Suppressor macrophage treated with lipopolysaccharide for 1 hour (primary cell): ENCODE results near the gene FOXL2NB.
A peak's percentile ranks its signal among the peaks of the same experiment; 100 is the strongest.

Experiments
- DNase-seq, 3 donors: peaks; one replicate each; pipeline ENCODE4 v3.0.0-alpha.2; 2020 to 2022

FOXL2NB gene

DNA sequence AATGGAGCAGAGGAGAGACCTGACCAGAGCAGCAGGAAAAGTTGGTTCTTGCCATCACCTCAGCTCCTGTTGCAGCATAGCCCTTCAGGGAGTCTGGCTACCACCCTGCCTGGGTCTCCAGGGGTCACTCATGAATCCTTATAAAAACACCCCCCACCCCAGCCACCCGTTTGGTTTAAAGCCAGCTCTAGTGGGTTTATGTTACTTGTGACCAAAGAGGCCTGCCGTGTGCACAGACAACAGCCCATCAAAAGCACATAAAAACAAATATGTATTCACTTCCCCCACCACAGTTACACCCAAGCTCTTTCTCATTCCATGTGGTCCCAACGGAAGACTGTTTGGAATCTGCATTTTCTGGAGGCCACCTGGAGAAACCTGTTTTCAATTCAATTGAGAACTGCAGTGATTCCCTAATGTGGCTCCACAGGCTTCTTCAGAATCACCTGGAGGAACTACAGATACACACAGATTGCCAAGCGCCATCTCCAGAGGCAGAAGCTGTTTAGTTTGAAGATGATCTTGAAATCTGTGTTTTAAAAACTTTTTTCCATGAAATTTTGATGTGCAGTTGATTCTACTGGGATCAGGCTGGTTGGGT lies 13.8 kb upstream of the FOXL2NB start:
- DNase-seq, result no peak

DNA sequence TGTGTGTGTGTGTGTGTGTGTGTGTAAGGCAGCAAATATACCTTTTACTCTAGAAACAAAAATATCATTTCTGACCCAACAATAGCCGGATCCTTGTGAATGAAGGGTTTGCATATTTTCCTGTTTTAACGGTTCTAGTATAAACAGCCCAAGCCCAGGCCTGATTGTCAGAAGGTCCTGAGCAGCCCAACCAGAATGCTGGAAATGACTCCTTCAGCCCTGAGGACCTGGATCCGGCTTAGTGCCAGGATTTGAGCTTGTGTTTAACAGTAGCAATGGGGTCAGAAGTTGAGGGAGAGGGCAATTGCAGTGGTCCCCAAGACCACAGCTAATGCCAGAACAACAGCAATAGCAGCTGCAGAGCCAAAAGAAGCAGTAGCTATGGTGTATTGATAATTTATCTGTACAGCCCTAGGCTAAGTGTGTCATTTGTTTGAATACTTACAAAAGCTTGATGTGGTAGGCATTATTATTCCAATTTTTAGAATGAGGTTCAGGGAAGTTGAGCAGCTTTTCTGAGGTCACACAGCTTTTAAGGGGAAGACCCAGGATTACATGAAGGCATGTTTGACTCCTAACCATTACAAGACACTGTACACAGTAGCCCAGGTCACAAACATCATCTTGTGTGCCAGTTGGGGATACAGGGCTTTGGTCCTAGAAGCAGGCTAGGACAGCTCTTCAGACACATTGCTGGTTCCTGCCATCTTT lies 12.9 kb upstream of the FOXL2NB start:
- no peak for DNase-seq

DNA sequence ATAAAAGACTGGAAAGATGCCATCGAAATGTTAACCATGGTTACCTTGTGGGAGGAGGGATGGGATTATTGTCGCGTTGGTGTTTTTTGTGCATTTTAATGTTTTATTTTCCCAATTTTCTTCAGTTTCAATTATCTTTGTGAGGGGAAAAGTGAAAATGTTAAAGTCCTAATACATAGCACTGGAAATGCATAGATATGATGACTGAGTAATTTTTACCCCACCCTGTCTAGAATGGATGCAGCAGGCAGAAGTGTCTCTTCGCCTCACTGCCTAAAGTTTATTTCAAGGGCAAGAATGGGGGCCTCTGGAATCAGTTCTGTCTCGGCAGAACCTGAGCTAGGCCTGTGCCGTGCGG lies 11.5 kb upstream of the FOXL2NB start:
- DNase-seq, result no peak

DNA sequence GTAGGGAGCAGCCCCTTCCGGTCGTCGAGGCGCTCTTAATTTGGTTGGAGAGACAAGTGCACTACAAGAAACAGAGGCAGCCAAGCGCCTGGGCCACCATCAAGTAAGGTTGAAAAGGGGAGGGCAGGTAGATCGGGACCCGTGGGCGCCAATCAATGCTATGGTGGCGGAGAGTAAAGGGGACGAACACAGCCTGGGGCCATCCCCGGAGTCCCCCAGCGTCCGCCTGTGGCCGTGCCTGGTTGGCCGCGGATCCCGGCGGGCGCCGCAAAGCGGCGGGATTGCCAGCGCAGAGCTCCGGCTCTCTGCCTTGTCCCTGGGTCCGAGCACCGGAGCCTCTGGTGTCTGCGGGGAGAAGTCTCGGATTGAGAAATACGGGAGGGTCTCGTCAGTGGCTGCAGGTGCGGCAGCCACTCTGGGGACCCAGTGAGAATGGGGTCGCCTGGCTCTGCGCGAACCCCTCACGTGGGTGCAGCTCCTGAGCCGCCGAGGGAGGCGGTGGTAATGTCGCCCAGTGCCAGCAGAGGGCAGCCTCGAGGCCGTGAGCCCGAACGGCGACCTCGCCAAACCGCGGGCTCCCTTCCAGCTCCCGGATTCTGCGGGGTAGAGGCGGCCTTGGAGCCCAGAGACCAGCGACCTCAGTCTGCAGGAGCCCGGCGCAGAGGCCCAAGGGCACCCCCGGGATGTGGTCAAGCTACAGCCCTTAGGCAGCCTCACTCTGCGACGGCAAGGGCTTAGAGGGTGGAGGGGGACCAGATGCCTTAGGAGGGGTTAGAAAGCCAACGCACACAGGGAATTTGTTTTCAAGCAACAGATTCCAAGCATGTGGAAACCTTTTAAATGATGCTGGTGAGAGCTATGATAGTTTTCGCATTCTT lies 10.9 kb upstream of the FOXL2NB start:
- peak; percentile 69 to 83 (median 77) for DNase-seq

DNA sequence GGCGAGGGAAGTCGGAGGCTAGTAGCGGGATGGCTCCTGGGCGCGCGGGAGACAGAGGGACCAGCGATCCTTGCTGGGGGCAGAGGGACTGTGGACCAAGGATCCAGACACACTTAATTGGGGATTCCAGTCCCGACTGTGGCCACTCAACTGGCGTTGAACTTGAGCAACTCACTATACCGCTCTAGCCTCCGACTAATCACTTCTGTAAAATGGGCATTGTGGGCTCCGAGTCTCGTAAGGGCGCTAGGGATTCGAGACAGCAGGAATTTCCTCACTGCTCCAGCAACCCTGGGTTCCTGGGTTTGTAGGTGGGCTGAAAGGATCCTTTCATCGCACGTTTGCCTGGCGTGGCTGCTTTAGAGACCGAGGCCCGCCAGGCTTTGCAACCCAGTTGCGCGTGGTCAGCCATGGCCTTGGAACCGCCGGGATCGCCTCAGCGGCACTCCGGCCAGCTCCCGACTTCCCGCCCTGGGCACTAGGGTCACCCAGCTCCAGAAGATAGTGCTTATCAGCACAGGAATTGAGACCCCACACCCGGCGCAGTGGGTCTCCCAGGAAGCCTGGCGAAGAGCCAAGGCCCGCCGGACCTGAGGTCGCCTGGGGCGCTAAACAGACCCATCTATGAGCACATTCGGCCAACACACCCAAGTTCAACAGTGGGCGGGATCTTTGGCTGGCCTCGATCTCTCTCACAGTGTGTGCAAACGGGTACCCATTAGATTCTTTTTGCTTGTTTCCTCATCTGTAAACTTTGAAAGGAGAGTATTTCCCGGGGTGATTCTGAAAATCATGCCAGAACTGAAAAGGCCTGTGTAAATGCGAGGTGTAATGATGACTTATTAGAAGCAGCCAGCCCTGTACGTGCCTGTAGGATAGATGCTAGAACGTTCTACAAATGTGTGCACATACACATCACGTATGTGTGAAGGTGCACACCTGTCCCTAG lies 10.0 kb upstream of the FOXL2NB start:
- DNase-seq, result peak in 2 of 3 donors; percentile 28 to 34

DNA sequence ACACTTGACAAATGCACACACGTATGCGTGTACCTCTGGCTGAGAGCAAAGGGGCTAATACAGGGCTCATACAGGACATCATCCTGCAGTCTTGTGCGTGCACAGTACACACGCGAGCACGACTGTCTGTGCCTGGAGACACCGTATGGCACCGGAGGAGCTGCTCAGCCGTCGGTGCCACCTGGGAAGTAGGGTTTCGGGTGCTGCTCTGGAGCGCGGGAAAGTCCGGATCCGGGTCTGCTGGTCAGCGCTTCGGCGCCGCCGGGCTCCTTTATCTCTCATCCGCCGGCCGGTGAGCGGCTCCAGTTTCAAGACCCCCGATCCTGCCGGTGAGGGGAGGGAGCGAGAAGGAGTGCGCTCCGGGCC lies 9.3 kb upstream of the FOXL2NB start:
- no peak for DNase-seq

DNA sequence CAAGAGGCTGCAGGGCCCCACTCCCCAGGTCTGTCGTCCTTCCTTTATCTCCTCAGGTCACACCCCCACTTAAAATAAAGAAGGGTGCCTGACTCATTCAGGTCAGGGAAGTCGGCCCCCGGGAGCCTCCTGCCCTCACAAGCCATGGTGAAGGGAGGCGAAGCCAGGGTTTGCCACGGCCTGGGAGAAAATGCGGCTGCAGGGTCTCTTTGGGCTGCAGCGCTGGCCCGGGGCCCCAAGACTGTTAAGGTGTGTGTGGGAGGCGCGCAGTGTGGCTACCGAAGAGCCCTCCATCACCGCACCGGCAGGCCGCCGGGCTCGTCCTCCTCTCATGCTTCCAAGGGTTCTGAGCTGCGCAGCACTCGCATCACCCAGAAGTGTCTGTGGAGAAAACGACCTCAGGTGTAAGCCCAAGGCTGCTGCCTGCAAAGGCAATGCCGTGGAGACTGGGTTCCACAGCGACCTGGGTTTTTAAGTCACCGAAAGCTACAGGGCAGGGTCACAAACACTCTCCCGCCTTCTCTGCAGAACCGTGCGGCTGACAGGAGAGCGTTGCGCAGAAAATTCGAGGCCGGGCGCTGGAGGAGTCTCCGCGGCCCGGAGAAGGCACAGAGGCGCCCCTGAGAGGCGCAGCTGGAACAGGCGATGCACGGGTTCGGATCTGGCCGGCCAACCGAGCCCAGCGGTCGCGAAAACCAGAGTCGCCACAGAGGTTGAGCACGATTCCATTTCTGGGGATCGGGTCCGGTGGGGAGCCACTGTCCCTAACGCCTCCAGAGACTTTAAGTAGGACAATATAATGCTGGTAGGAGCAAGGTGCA lies 8.8 kb upstream of the FOXL2NB start:
- no peak for DNase-seq

DNA sequence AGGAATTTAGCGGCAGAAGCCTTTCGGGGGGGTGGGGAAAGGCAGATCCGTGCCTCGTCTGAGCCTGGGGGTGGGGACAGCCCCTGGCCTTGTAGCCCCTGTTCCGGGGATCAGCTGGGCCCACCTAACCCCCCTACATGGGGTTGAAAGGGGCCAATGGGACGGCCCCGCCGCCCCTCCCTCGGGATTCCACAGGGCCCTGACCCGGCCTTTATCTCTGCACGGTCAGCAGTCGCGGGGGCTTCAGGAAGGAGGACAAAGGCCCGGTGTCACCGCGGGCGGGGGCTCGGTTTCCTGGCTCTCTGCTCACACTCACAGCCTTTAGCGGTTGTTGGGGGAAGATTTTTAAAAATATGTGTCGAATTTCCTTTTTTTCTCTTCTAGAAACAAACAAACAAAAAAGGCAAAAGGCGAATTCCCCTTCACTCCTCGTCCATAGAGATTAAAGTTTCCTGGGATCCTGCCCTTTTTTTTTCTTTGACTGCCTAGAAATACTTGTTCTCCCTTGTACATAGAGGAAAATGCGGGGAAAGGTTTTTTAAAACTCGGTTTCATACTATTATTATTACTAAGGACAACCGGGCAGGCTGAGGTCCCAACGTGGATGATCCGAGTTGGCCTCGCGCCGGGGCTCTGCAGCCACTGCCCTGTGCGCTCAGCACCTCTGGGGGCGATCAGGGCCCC lies 8.0 kb upstream of the FOXL2NB start:
- DNase-seq, result no peak

DNA sequence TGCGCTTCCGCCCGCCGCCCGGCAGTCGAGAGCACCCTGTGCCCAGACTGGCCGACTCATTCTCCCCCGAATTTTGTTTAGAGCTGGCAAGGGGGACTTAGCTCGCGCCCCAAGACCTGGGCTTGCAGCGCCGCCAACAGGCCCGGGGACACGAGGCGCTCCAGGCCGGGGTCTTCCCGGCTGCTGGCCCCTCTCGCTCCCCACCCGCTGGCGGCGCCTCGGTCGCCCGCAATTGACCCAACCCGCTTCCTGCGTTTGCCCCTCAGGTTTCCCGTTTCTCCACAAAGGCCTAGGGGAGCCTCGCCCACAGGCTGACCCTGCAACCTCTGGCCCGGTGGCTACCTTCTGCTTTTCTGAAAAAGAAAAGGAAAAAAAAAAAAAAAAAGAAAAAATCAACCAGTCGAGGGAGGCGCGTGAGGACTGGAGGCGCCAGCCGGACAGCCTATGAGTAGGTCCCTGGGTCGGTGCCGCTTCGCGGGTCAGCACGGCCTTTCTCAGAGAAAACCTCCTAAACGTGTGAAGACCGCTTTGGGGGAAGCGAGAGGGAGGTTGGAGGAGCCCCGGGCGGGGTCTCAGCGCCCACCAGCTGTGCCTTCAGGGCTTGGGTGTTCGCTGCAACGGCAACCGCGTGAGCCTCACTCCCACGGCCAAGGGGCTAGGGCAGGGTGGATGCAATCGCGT lies 7.3 kb upstream of the FOXL2NB start:
- DNase-seq, result peak in 1 of 3 donors; percentile 24

DNA sequence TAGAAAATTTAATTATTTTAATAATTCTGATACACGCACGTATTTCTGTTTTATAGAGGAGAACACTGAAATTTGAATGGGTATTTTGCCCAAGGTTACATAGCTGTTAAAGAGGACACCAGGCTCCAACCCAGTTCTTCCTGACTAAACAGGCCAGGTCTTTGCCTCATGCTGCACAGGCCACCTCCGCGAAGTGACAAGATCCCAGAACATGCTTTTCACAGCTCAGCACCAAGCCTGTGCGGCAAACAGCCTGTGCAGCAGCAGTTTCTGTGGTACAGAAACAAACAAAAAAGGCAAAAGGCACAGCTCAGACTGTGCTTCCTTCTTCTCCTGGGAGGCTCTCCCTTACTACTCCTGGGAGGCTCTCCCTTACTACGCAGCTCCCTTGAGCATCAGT lies 6.6 kb upstream of the FOXL2NB start:
- no peak for DNase-seq

DNA sequence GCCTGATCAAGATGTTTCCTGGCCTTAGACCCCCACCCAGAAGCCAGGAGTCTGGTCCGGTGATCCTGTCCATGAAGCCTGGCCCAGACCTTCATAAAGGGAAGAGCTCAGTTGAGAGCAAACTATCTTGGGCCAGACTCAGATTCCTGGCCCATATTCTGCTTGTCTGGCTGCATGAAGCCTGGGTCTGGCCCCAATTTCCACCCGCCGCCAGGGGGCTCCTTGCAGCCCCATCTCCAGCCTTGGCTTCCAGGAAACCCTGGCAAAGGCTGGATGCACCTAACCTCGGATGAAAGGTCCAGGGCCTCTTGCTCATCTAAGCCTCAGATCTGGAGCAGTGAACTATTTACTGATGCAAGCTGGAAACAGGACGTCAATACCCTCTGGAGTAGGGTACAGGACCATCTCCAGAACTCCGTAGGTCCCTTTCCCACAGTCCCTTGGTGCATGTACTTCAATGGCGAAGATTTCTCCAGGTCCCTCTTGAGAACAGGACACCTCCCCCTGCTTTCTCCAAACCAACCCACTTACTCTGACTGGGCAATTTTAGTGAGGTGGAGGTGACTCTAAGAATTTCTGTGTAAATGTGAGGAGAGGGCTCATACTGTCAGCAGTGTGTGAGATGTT lies 5.6 kb upstream of the FOXL2NB start:
- DNase-seq, result peak; percentile 55 to 74 (median 58)

DNA sequence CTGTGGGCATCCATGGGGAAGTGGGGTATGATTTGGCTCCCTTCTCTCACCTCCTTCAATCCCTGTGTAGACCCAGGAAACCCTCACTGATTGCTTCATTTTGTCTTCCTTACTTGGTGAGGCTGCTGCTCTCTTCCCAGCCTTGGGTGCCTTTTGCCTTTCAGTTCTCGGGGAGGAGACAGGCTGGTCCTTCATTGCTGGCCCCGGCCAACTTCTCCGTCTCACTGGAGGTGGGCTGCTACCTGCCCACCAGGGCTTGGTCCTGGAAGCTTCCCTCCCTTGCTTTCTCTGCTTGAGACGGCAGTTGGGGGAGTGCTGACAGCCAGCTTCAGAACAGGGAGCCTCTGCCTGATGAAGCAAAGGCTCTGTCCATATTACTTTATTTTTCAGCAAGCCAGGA lies 4.7 kb upstream of the FOXL2NB start:
- DNase-seq, result no peak

DNA sequence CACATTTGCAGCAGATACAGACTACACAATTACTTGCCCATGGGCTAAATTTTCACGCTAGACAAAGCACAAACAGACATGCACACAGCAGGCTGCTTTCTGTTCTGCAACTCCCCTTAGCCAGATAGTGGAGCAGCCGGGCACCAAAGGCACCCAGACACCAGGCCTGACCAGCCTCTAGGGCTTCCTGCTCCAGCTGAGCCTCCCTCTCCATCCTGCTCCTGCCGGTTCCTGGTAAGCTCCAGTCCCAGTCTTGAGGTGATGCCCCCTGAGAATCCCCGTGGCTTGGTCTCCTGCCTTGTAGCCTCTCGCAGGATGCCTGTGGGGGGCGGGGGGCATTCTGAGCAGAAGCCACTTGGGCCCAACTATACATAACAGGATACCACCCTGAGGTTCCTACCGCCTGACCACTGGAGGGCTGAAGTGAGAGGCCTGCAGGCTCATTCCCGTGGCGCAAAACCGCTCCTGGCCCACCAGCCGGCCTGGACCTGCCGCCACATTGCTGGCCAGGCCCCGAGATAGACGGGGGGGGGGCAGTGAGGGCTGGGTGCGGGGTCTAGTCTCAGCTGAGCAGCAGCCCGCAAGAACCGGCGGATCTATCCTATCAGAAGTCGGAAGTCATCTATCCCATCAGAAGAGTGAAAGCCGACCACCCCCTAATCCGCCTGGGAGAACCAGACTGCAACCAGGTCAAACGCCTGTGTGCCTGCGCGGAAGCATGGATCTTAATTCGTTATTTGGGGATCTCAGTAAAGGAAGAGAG lies 4.0 kb upstream of the FOXL2NB start:
- DNase-seq, result no peak

DNA sequence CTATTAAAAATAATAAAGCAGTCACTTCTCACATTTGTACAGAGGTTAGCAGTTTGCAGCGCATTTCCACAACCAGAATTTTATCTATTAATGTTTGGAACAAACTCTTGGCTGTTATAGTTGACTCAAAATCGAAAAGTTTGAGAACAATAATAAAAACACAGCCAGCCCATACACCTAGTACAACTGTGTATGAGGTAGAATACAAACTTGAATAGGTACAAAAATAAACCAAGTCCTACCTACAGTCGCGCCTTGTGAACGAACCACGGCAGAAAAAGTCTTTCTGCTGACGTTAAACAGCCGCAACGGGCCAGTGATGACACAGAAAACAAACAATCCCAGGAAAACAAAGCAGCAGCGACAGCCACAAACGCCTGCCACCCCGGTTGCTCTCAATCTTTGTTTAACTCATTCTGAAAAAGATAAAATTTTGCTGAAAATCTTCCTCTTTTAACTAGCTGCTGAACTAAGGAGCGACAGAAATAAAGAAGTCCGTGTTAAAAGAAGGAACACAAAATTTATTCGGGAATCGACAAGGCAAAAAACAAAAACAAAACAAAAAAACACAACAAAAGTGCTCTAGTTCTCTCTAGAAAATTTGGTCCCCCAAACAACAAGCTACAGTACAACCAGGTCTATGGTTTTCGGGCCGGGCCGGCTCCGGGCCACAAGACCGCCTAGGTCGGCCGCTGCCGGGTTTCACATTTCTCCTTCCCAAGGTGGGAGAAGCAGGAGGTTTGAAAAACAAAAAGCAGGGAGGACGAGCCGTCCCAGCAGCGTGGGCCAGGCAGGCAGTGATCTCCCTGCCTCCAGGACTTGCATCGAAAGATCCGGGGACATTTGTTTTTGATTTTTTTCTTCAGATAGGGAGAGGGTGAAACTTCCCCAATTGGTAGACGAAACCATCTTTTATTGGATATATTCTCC lies 3.0 kb upstream of the FOXL2NB start:
- DNase-seq, result peak; percentile 25 to 44 (median 29)

DNA sequence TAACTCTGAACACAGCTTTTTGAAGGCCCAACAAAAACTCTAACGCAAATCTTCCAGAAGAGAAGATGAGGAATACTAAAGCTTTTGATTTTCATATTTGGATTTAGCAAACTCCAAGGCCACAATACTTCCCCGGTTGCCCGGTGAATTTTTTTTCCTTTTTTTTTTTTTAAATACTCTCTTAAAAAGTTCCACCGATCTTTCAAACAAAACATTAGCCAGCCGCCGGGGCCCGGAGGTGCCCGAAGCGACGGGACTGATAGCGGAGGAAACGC lies 2.4 kb upstream of the FOXL2NB start:
- DNase-seq, result peak in 1 of 3 donors; percentile 22

DNA sequence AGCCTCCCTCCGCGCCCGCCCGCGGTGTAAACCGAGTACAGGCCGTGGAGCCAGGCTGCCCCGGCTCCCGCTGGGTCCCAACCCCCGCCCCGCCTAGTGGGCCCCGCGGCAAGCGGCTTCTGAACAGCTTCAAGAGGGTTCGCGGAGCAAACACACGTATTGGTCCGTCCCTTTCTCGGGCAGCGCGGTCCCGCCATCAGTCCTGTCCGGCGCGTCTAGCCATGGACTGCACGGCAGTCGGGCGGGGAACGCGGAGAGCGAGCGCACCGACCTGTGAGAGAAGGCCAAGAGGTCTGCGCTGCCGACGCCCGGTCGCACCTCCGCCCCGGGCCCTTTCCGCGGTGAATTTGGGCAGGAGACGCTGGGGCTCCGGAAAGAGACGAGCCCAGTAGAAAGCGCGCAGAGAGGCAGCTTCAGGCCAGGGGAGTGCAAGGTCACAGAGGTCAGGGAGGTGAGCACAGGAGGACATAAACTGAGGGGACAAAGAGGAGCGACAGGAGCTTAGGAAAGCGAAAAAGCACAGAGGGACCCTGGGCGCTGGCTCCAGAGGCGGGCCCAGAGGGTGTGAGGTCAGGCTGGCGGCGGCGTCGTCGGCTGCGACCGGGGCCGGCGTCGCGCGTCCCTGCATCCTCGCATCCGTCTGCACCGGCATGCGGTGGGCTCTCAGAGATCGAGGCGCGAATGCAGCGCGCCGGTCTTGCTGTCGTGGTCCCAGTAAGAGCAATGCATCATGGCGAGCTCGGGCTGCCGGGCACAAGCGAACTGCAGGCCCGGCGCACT lies 1.9 kb upstream of the FOXL2NB start:
- DNase-seq, result peak in 2 of 3 donors; percentile 28 to 43
